ENCODE data around the gene PAFAH2. TPM values are rescaled to one million over a fixed set of nuclear protein-coding genes. Genes with fewer than 3 reads are reported as not detected.

PAFAH2 gene
- total and polyA plus RNA-seq, 12 donors: 6.6 to 32.8 (median 13.6) TPM

GRCh38 chr1:25992689-25993171 is 5.1 kb downstream of the PAFAH2 start:
- no peaks in the 10 kb centered on the region for H3K9me3 ChIP-seq (replicated peaks in 1 of 3)
- 93 to 97% (median 95%) methylated on average over 9 of the region's 9 CpGs for WGBS, 4 donors
- H3K27me3 ChIP-seq: no peaks in the 10 kb centered on the region
- H3K36me3 ChIP-seq (replicated peaks in 1 of 2): no peaks in the 10 kb centered on the region
- TF ChIP-seq CTCF (IDR thresholded peaks at IDR 0.05) (no peak), POLR2A (IDR thresholded peaks at IDR 0.05) (no peak)
- no peak overlapping the region for H3K27ac ChIP-seq
- intact Hi-C loops (cut with DNase I): loop anchor here in 1 of 2 donors (10.0 kb wide), 1 partner anchor 168 kb away; no protein-coding TSS in a partner anchor
- peaks cover 11 to 20% of the 10 kb centered on the region in 2 donors for H3K4me1 ChIP-seq (replicated peaks in 1 of 2)
- no peak for DNase-seq
- no peak overlapping the region for H3K4me3 ChIP-seq

GRCh38 chr1:25991937-25992688 is 5.8 kb downstream of the PAFAH2 start:
- WGBS, 4 donors: 78 to 86% (median 81%) methylated on average over 5 of the region's 5 CpGs
- TF ChIP-seq CTCF (IDR thresholded peaks at IDR 0.05): no peak
- no peak for TF ChIP-seq POLR2A (IDR thresholded peaks at IDR 0.05)
- Histone ChIP-seq H3K27ac (no peak overlapping the region), H3K9me3 (replicated peaks in 1 of 3) (no peaks in the 10 kb centered on the region), H3K4me1 (replicated peaks in 1 of 2) (peaks cover 6 to 20% of the 10 kb centered on the region in 2 donors), H3K36me3 (replicated peaks in 1 of 2) (peaks cover 0 to 5% of the 10 kb centered on the region in 2 donors), H3K4me3 (no peak overlapping the region), H3K27me3 (no peaks in the 10 kb centered on the region)
- intact Hi-C loops (cut with DNase I): loop anchor here in 1 of 2 donors (10.0 kb wide), 1 partner anchor 167 kb away; no protein-coding TSS in a partner anchor
- no peak for DNase-seq

GRCh38 chr1:25990702-25991395 is 7.0 kb downstream of the PAFAH2 start:
- no peak for DNase-seq
- WGBS, 4 donors: 72 to 81% (median 73%) methylated on average over 15 of the region's 15 CpGs
- H3K27me3 ChIP-seq: no peaks in the 10 kb centered on the region
- peaks cover 0 to 7% of the 10 kb centered on the region in 2 donors for H3K4me1 ChIP-seq (replicated peaks in 1 of 2)
- no peaks in the 10 kb centered on the region for H3K9me3 ChIP-seq (replicated peaks in 1 of 3)
- no peak overlapping the region for H3K27ac ChIP-seq
- intact Hi-C loops (cut with DNase I): loop anchor here in 1 of 2 donors (10.0 kb wide), 1 partner anchor 166 kb away; no protein-coding TSS in a partner anchor
- peaks cover 0 to 10% of the 10 kb centered on the region in 2 donors for H3K36me3 ChIP-seq (replicated peaks in 1 of 2)
- H3K4me3 ChIP-seq: no peak overlapping the region
- no peak for TF ChIP-seq CTCF (IDR thresholded peaks at IDR 0.05)
- TF ChIP-seq POLR2A (IDR thresholded peaks at IDR 0.05): no peak

GRCh38 chr1:25990251-25990650 is 7.6 kb downstream of the PAFAH2 start:
- Histone ChIP-seq H3K4me1 (replicated peaks in 1 of 2) (peaks cover 0 to 7% of the 10 kb centered on the region in 2 donors), H3K9me3 (replicated peaks in 1 of 3) (no peaks in the 10 kb centered on the region), H3K27me3 (no peaks in the 10 kb centered on the region), H3K36me3 (replicated peaks in 1 of 2) (peaks cover 0 to 15% of the 10 kb centered on the region in 2 donors), H3K27ac (no peak overlapping the region), H3K4me3 (no peak overlapping the region)
- no peak for DNase-seq
- intact Hi-C loops (cut with DNase I): loop anchor here in 1 of 2 donors (10.0 kb wide), 1 partner anchor 165 kb away; no protein-coding TSS in a partner anchor
- 68 to 81% (median 73%) methylated on average over 6 of the region's 6 CpGs for WGBS, 4 donors
- TF ChIP-seq POLR2A (IDR thresholded peaks at IDR 0.05) (no peak), CTCF (IDR thresholded peaks at IDR 0.05) (no peak)

Data from adrenal gland (tissue), 12 donors.